PC-9 (cell line): ENCODE data around the gene AHNAK. TPM values are rescaled to one million over a fixed set of nuclear protein-coding genes. Genes with fewer than 3 reads are reported as not detected.

Experiments
- BruUV-seq: library from RNA; stranded (reverse); fragments of 400-500 nt; replicated peaks from 2 replicates; lab custom pipeline; 2021; lab: Mats Ljungman, UMichigan
- CTCF ChIA-PET: fragments of 300-600 bp; sonication (Branson Sonifier 250); formaldehyde crosslinking; loops from one replicate; lab custom pipeline; 2022; ENCODE audit warnings: antibody characterized with exemption; lab: Charles Lee
- POLR2A ChIA-PET: fragments of 300-600 bp; sonication (Branson Sonifier 250); formaldehyde crosslinking; loops from one replicate; lab custom pipeline; 2022; ENCODE audit warnings: antibody characterized with exemption; ENCODE audit not compliant: unreplicated experiment; lab: Charles Lee
- DNase-seq, 2 experiments: peaks; one replicate each; pipeline versions ENCODE4 v3.0.0 to v3.0.0-alpha.2; 2015 to 2022; ENCODE audit warnings: mixed read lengths in 1 of 2
- H2AFZ ChIP-seq: fragments of 200-600 bp; sonication (generic); 2 replicates; pipeline ENCODE4 v1.8.1; 2017; ENCODE audit warnings: antibody characterized with exemption
- H3F3A ChIP-seq: fragments of 200-600 bp; sonication (generic); 2 replicates; pipeline ENCODE4 v1.8.1; 2017; ENCODE audit warnings: antibody characterized with exemption, mild to moderate bottlenecking, low read depth; ENCODE audit not compliant: insufficient read depth
- H3K27ac ChIP-seq: fragments of 200-600 bp; sonication (generic); 2 replicates; pipeline ENCODE4 v1.6.1; 2016; ENCODE audit warnings: mixed run types
- H3K27me3 ChIP-seq: fragments of 200-600 bp; sonication (generic); 2 replicates; pipeline ENCODE4 v1.6.1; 2016; ENCODE audit warnings: low read depth, mixed run types; ENCODE audit not compliant: insufficient read depth
- H3K36me3 ChIP-seq: fragments of 200-600 bp; sonication (generic); 2 replicates; pipeline ENCODE4 v1.6.1; 2016; ENCODE audit warnings: low read depth, mixed run types
- H3K4me1 ChIP-seq: fragments of 200-600 bp; sonication (generic); replicated peaks from 2 replicates; pipeline ENCODE4 v1.6.1; 2016; ENCODE audit warnings: mixed run types; ENCODE audit not compliant: insufficient read depth
- H3K4me2 ChIP-seq: fragments of 200-600 bp; sonication (generic); 2 replicates; pipeline ENCODE4 v1.6.1; 2017; ENCODE audit warnings: mixed run types
- H3K4me3 ChIP-seq: fragments of 200-600 bp; sonication (generic); 2 replicates; pipeline ENCODE4 v1.6.1; 2016; ENCODE audit warnings: mixed run types
- H3K79me2 ChIP-seq: fragments of 200-600 bp; sonication (generic); 2 replicates; pipeline ENCODE4 v1.6.1; 2017; ENCODE audit warnings: low read depth, mixed run types
- H3K9me2 ChIP-seq: fragments of 200-600 bp; sonication (generic); 2 replicates; pipeline ENCODE4 v1.8.1; 2017; ENCODE audit warnings: mild to moderate bottlenecking; ENCODE audit not compliant: insufficient read depth
- H3K9me3 ChIP-seq: fragments of 200-600 bp; sonication (generic); 2 replicates; pipeline ENCODE4 v1.8.1; 2016; ENCODE audit warnings: low read depth; ENCODE audit not compliant: insufficient read depth
- H4K20me1 ChIP-seq: fragments of 200-600 bp; sonication (generic); 2 replicates; pipeline ENCODE4 v1.8.1; 2017; ENCODE audit not compliant: insufficient read depth
- EZH2 ChIP-seq: fragments of 200-600 bp; sonication (generic); IDR thresholded peaks from 2 replicates; pipeline ENCODE4 v1.8.0; 2017; ENCODE audit warnings: antibody characterized with exemption, low read depth
- intact Hi-C: fragments of 100-400 bp; cut with micrococcal nuclease; formaldehyde crosslinking; loops from one replicate; pipeline ENCODE4 v1.10.0; 2022; ENCODE audit not compliant: unreplicated experiment
- total RNA-seq: library from RNA; stranded (reverse); gene quantifications from 2 replicates; pipeline ENCODE4 v1.2.3, GENCODE V29; 2021
- TF ChIP-seq, protein P1 (sequence below): fragments of 200-600 bp; sonication (generic); conservative IDR thresholded peaks from 2 replicates; pipeline ENCODE4 v1.6.1; 2017; ENCODE audit warnings: mixed run types, antibody characterized with exemption, mild to moderate bottlenecking, moderate library complexity

The AHNAK gene
- total RNA-seq, 1 experiment from 2014 or later = 632 TPM

- no peak overlapping the region for H2AFZ ChIP-seq
- peaks cover 13% of the 10 kb centered on the region for H3K36me3 ChIP-seq
- CTCF ChIA-PET = interaction anchor here (0.6 to 2.0 kb wide), 10 partner anchors 18 to 316 kb away, joined by 3 to 19 read pairs (median 4); partner anchors contain the start of gene EEF1G
- peak; percentile 85 to 94 for DNase-seq
- no peaks in the 10 kb centered on the region for H3K9me2 ChIP-seq
- no peaks in the 10 kb centered on the region for H3K27me3 ChIP-seq
- TF ChIP-seq EZH2 = no peak
- TF ChIP-seq, protein P1, sequence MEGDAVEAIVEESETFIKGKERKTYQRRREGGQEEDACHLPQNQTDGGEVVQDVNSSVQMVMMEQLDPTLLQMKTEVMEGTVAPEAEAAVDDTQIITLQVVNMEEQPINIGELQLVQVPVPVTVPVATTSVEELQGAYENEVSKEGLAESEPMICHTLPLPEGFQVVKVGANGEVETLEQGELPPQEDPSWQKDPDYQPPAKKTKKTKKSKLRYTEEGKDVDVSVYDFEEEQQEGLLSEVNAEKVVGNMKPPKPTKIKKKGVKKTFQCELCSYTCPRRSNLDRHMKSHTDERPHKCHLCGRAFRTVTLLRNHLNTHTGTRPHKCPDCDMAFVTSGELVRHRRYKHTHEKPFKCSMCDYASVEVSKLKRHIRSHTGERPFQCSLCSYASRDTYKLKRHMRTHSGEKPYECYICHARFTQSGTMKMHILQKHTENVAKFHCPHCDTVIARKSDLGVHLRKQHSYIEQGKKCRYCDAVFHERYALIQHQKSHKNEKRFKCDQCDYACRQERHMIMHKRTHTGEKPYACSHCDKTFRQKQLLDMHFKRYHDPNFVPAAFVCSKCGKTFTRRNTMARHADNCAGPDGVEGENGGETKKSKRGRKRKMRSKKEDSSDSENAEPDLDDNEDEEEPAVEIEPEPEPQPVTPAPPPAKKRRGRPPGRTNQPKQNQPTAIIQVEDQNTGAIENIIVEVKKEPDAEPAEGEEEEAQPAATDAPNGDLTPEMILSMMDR = no peak
- BruUV-seq = no TSS peak
- peaks cover 65% of the 10 kb centered on the region for H4K20me1 ChIP-seq
- intact Hi-C loops = loop anchor here (1.0 kb wide), 2 partner anchors 31 to 59 kb away; no protein-coding TSS in a partner anchor
- peak overlapping the region; percentile 77 for H3K4me2 ChIP-seq
- H3K9me3 ChIP-seq = no peaks in the 10 kb centered on the region
- peaks cover 97% of the 10 kb centered on the region for H3K79me2 ChIP-seq
- peak overlapping the region; percentile 43 for H3K27ac ChIP-seq
- H3K4me3 ChIP-seq = peak overlapping the region; percentile 36; the same call in 1 of the 2 replicates
- POLR2A ChIA-PET = interaction anchor here (0.5 to 1.4 kb wide), 12 partner anchors 9 to 747 kb away, joined by 3 to 13 read pairs (median 4); partner anchors contain the start of genes EEF1G, TMEM258 and TUT1
- H3F3A ChIP-seq = peaks cover 43% of the 10 kb centered on the region
- peaks cover 70% of the 10 kb centered on the region for H3K4me1 ChIP-seq
Observed at GRCh38 chr11:62539238-62539925, 7.2 kb downstream of the AHNAK start.

GRCh38 chr11:62538470-62539237 is 8.0 kb downstream of the AHNAK start:
- peaks cover 38% of the 10 kb centered on the region for H3F3A ChIP-seq
- H3K4me2 ChIP-seq = peak overlapping the region; percentile 77
- H3K27ac ChIP-seq = peak overlapping the region; percentile 26
- CTCF ChIA-PET = interaction anchor here (0.6 to 2.0 kb wide), 10 partner anchors 19 to 317 kb away, joined by 3 to 19 read pairs (median 4); partner anchors contain the start of gene EEF1G
- no peak overlapping the region for H2AFZ ChIP-seq
- TF ChIP-seq EZH2 = no peak
- TF ChIP-seq, protein P1 = no peak
- DNase-seq = no peak
- no peaks in the 10 kb centered on the region for H3K9me2 ChIP-seq
- H3K9me3 ChIP-seq = no peaks in the 10 kb centered on the region
- no peaks in the 10 kb centered on the region for H3K27me3 ChIP-seq
- intact Hi-C loops = loop anchor here (1.0 kb wide), 2 partner anchors 30 to 58 kb away; no protein-coding TSS in a partner anchor
- POLR2A ChIA-PET = interaction anchor here (0.6 to 1.4 kb wide), 9 partner anchors 18 to 746 kb away, joined by 3 to 13 read pairs (median 4); partner anchors contain the start of genes TMEM258 and TUT1
- peaks cover 65% of the 10 kb centered on the region for H4K20me1 ChIP-seq
- peaks cover 94% of the 10 kb centered on the region for H3K79me2 ChIP-seq
- H3K4me3 ChIP-seq = peak overlapping the region; percentile 36; the same call in 1 of the 2 replicates
- H3K36me3 ChIP-seq = peaks cover 20% of the 10 kb centered on the region
- BruUV-seq = no TSS peak
- peaks cover 63% of the 10 kb centered on the region for H3K4me1 ChIP-seq

DNA sequence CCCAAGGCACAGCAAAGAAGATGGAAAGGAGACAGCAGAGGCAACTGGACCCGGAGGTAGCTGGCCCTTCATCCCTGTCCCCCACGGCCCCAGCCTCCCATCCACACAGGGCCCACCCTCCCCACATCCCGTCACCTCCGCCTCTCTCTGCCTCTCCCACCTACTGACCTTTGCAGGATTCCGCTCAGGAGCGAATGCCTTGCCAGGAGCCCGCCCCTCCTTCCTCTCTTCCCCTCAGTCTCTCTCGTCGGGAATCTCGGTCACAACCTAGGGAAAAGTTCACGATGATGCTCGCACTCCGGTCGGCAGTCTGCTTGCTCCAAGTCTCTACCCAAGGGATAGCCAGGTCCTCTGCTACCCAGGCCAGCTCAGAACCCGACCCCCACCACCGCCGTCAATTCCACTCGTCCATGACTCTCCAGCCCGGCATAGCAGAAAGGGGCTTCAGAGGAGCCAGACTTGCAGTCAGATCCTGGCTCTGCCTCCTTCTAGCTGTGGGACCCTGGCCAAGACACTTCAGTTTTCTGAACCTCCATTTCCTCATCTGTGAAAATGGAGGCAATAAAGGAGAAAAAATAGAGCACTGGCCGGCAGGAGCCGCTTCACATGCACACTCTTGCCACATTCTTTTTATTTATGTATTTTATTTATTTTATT is 10.2 kb downstream of the AHNAK start:
- Histone ChIP-seq H3K79me2 (peaks cover 79% of the 10 kb centered on the region), H3K4me1 (peaks cover 40% of the 10 kb centered on the region), H3K9me3 (no peaks in the 10 kb centered on the region), H3K4me3 (no peak overlapping the region), H3F3A (peaks cover 27% of the 10 kb centered on the region), H3K4me2 (no peak overlapping the region), H2AFZ (no peak overlapping the region), H3K27ac (no peak overlapping the region), H3K36me3 (peaks cover 40% of the 10 kb centered on the region), H3K9me2 (no peaks in the 10 kb centered on the region), H3K27me3 (no peaks in the 10 kb centered on the region), H4K20me1 (peaks cover 46% of the 10 kb centered on the region)
- TF ChIP-seq EZH2 = no peak
- TF ChIP-seq, protein P1 = no peak
- POLR2A ChIA-PET = no interaction called here
- BruUV-seq = no TSS peak
- intact Hi-C loops = no loop called here
- no peak for DNase-seq
- CTCF ChIA-PET = no interaction called here
